ENCODE results near the gene PTGES3L. TPM values are rescaled to one million over a fixed set of nuclear protein-coding genes. Genes with fewer than 3 reads are reported as not detected.

PTGES3L gene
- total RNA-seq: 0.85 TPM
- 1.2 TPM for polyA plus RNA-seq (ENCODE audit: insufficient read depth, low read depth, low replicate concordance)
- long read RNA-seq, donor 1: 0 reads
- long read RNA-seq, donor 2: 0 reads
- long read RNA-seq, donor 3: 0 reads
- long read RNA-seq, donor 4: 0 reads
- long read RNA-seq, donor 5: 0 reads
- long read RNA-seq, donor 6: 0 reads
- long read RNA-seq, donor 7, partial matches to known transcripts: 0 of 1 reads
- long read RNA-seq, donor 7, other reads (novel, unspliced or antisense): 1 of 1 reads
- long read RNA-seq, donor 8: 0 reads
- long read RNA-seq, donor 9: 0 reads
- long read RNA-seq, donor 10: 0 reads

DNA sequence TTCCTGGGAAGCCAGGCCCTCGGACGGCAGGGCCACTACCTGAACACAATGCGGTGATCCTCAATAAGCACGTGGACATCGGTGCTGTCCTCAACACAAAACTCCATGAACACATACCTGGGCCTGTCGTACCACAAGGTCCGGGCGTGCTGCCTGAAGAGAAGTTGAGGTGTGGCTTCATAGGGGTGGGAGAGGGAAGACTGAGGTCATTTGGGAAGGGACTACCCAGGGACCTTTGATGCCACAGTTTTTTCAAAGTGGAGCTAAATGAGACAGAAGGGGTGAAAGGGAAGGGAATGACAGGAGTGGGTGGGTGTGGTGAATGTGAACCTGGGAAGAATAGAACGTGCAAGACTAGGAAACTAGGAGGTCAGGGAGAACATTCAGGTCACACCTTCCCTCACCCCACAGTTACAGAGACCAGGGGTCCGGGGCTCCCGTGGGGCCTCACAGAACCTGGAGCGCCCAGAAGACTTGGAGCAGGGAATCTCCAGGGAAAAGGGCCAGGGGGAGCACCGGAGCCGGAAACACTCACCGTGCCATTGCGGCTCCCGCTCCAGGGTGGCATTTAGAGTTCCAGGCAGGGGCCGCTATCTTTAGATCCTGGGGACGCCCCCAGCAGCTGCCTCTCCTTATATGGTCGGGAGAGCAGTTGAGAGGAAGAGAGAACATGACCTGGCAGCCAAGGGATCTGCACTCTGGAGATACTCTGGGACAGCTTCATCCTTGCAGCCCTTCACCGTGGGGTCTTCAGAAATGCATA, at the start of gene PTGES3L:
Gene PTGES3L, minus strand, starts transcription at position 570 of the 763 bp plus-strand sequence. Its CDS starts 27 bp downstream, at position 543.
- no peaks in the 10 kb centered on the region for H3K27me3 ChIP-seq (ENCODE audit: control insufficient read depth, insufficient read depth, low read length)
- TF ChIP-seq, protein P1, sequence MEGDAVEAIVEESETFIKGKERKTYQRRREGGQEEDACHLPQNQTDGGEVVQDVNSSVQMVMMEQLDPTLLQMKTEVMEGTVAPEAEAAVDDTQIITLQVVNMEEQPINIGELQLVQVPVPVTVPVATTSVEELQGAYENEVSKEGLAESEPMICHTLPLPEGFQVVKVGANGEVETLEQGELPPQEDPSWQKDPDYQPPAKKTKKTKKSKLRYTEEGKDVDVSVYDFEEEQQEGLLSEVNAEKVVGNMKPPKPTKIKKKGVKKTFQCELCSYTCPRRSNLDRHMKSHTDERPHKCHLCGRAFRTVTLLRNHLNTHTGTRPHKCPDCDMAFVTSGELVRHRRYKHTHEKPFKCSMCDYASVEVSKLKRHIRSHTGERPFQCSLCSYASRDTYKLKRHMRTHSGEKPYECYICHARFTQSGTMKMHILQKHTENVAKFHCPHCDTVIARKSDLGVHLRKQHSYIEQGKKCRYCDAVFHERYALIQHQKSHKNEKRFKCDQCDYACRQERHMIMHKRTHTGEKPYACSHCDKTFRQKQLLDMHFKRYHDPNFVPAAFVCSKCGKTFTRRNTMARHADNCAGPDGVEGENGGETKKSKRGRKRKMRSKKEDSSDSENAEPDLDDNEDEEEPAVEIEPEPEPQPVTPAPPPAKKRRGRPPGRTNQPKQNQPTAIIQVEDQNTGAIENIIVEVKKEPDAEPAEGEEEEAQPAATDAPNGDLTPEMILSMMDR (IDR thresholded peaks at IDR 0.05; ENCODE audit: borderline replicate concordance, extremely low read depth, insufficient read depth): no peak
- H3K4me3 ChIP-seq (ENCODE audit: low read length in 3 of 3): peak within 1 kb of the TSS; percentile 59 to 92 (median 89)
- H3K9me3 ChIP-seq (ENCODE audit: control insufficient read depth in 2 of 3, insufficient read depth in 1 of 3, low read length in 3 of 3): no peaks in the 10 kb centered on the region
- H3K36me3 ChIP-seq (ENCODE audit: control insufficient read depth in 2 of 3, insufficient read depth in 3 of 3, low read length in 3 of 3): no peaks in the 10 kb centered on the region
- FAIRE-seq (no peak), DNase-seq (peak in 4 of 5 donors; percentile 48 to 83 (median 74))
- peaks cover 0 to 16% (median 0%) of the 10 kb centered on the region in 3 donors for H3K4me1 ChIP-seq (ENCODE audit: control insufficient read depth in 2 of 3, insufficient read depth in 2 of 3, low read depth in 1 of 3, low read length in 3 of 3)
- intact Hi-C loops (cut with DNase I): no loop called here
- H3K27ac ChIP-seq (ENCODE audit: low read depth in 2 of 2, low read length in 2 of 2): peak within 1 kb of the TSS; percentile 58 to 72
- H3K9ac ChIP-seq (ENCODE audit: low read length in 3 of 3): peak within 1 kb of the TSS; percentile 41 to 76 (median 73)

DNA sequence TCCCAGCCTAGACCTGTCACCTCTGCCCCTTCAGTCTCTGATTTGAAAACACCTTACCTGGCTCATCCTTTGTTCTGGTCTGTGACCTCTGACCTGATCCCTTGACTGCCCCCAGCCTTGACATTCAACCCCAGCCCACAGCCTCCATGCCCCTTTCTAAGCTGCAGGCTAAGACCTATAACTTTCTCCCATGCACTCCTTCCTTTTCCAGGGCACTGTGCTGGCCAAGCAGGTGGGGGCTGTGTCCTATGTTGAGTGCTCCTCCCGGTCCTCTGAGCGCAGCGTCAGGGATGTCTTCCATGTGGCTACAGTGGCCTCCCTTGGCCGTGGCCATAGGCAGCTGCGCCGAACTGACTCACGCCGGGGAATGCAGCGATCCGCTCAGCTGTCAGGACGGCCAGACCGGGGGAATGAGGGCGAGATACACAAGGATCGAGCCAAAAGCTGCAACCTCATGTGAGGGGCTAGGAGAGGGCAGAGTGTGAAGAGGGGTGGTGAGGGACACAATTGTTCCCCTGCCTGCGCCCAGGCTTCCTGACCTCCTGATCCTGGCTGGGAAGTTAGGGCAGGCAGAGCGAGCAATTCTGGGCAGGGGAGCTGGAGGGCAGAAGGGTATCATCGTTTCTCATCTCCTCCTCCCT, 48.5 kb upstream of the PTGES3L start:
- FAIRE-seq (no peak), DNase-seq (peak in 2 of 5 donors; percentile 35 to 37)
- intact Hi-C loops (cut with DNase I): no loop called here
- no peaks in the 10 kb centered on the region for H3K27me3 ChIP-seq (ENCODE audit: control insufficient read depth, insufficient read depth, low read length)
- no peaks in the 10 kb centered on the region for H3K9me3 ChIP-seq (ENCODE audit: control insufficient read depth in 2 of 3, insufficient read depth in 1 of 3, low read length in 3 of 3)
- no peaks in the 10 kb centered on the region for H3K36me3 ChIP-seq (ENCODE audit: control insufficient read depth in 2 of 3, insufficient read depth in 3 of 3, low read length in 3 of 3)
- H3K9ac ChIP-seq (ENCODE audit: low read length in 3 of 3): no peak overlapping the region
- H3K4me3 ChIP-seq (ENCODE audit: low read length in 3 of 3): no peak overlapping the region
- no peaks in the 10 kb centered on the region for H3K4me1 ChIP-seq (ENCODE audit: control insufficient read depth in 2 of 3, insufficient read depth in 2 of 3, low read depth in 1 of 3, low read length in 3 of 3)
- TF ChIP-seq, protein P1 (IDR thresholded peaks at IDR 0.05; ENCODE audit: borderline replicate concordance, extremely low read depth, insufficient read depth): no peak
- H3K27ac ChIP-seq (ENCODE audit: low read depth in 2 of 2, low read length in 2 of 2): no peak overlapping the region

DNA sequence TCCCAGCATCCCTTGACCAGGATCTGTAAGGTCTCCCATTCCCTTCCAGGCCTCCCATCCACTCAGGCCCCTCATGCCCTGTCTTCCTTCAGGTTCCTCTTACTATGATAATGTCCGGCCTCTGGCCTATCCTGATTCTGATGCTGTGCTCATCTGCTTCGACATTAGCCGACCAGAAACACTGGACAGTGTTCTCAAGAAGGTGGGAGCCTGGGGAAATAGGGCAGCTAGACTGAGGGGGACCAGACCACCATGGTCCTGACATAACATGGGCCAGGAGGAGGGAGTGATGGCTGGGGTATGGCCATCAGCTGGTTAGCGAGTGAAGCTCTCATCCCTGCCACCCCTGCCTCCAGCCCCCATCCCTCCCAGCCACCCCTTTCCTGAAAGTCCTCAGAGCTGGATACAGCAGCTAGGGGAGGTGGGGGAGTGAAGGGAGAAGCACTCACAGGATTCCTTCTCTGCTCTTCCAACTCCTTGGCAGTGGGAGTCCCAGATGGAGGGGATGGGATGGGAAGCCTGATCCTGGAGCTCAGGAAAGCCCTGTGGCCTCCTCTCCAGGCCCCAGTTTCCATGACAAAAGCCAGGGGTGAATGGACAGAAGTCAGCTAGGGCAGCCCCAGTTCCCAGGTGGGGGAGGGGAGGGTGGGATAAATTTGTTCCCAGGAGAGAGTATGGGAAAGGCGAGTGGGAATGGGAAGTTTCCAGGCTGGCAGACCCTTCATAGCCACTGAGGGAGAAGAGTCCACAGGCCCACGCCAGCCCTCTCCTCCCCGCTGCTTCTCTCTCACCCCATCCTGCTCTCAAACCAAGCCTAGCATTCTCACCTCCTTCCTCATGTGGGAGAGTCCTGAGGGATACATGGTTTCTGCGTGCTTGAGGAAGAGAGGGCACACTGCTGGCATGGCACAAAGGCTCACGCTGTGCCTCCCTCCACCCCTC, 47.5 kb upstream of the PTGES3L start:
- Histone ChIP-seq H3K4me1 (ENCODE audit: control insufficient read depth in 2 of 3, insufficient read depth in 2 of 3, low read depth in 1 of 3, low read length in 3 of 3) (no peaks in the 10 kb centered on the region), H3K4me3 (ENCODE audit: low read length in 3 of 3) (no peak overlapping the region), H3K27me3 (ENCODE audit: control insufficient read depth, insufficient read depth, low read length) (no peaks in the 10 kb centered on the region), H3K36me3 (ENCODE audit: control insufficient read depth in 2 of 3, insufficient read depth in 3 of 3, low read length in 3 of 3) (no peaks in the 10 kb centered on the region), H3K9ac (ENCODE audit: low read length in 3 of 3) (no peak overlapping the region), H3K27ac (ENCODE audit: low read depth in 2 of 2, low read length in 2 of 2) (no peak overlapping the region), H3K9me3 (ENCODE audit: control insufficient read depth in 2 of 3, insufficient read depth in 1 of 3, low read length in 3 of 3) (no peaks in the 10 kb centered on the region)
- TF ChIP-seq, protein P1 (IDR thresholded peaks at IDR 0.05; ENCODE audit: borderline replicate concordance, extremely low read depth, insufficient read depth): no peak
- FAIRE-seq (no peak), DNase-seq (peak in 1 of 5 donors; percentile 56)
- intact Hi-C loops (cut with DNase I): no loop called here

All from kidney (tissue), 22 donors.